T1000 (cell line): ENCODE measurements around the gene ZNF43.
A peak's percentile ranks its signal among the peaks of the same experiment; 100 is the strongest.
"Not testable (repeated sequence)": the region's sequence is repeated elsewhere in the genome, so short reads cannot be mapped to it uniquely, and the experiment has no call there.

Source experiments
- DNase-seq: peaks from one replicate; lab custom pipeline; 2025; ENCODE audit warnings: mixed read lengths; lab: John Stamatoyannopoulos, UW

ZNF43 gene

GRCh38 chr19:21808400-21809000 is 27.5 kb downstream of the ZNF43 start:
- not testable (repeated sequence) for DNase-seq

GRCh38 chr19:21789466-21790085 is 46.4 kb downstream of the ZNF43 start:
- no peak for DNase-seq

- DNase-seq: no peak
Observed at GRCh38 chr19:21786936-21787335, 49.0 kb downstream of the ZNF43 start.

GRCh38 chr19:21775792-21776191 is 60.2 kb downstream of the ZNF43 start:
- DNase-seq: not testable (repeated sequence)

- DNase-seq: peak; percentile 79
Observed at GRCh38 chr19:21767065-21767800, 68.7 kb downstream of the ZNF43 start, which contains the start of gene ZNF100. ZNF100 (minus strand) TSS chr19:21767579; CDS start chr19:21767429, 150 bp downstream.

- DNase-seq: not testable (repeated sequence)
Observed at GRCh38 chr19:21766705-21767064, 69.3 kb downstream of the ZNF43 start.

- no peak for DNase-seq
Observed at GRCh38 chr19:21765151-21765550, 70.8 kb downstream of the ZNF43 start.

GRCh38 chr19:21761547-21761946 is 74.4 kb downstream of the ZNF43 start:
- not testable (repeated sequence) for DNase-seq

- DNase-seq: no peak
Observed at GRCh38 chr19:21758296-21758695, 77.7 kb downstream of the ZNF43 start.

GRCh38 chr19:21755555-21755954 is 80.4 kb downstream of the ZNF43 start:
- not testable (repeated sequence) for DNase-seq
